Activated naive CD4-positive, alpha-beta T cell treated with anti-CD3 and anti-CD28 coated beads, Interleukin-2, amount 10 ng/mL, durations not matched to agents 7 days and 5 days (primary cell): ENCODE data around the gene DOK1.
A peak's percentile ranks its signal among the peaks of the same experiment; 100 is the strongest.

ENCODE experiments used
- CTCF ChIA-PET: fragments of 350-600 bp; sonication (Branson Sonifier 250); formaldehyde crosslinking; loops from one replicate; lab custom pipeline; 2021; ENCODE audit warnings: antibody characterized with exemption; lab: Charles Lee
- DNase-seq: peaks from one replicate; pipeline ENCODE4 v3.0.0-alpha.2; 2020
- H3K27ac Mint-ChIP-seq: one replicate; pipeline ENCODE4 v1.8.0; 2021; ENCODE audit warnings: mild to moderate bottlenecking, moderate library complexity, mixed read lengths
- H3K27me3 Mint-ChIP-seq: one replicate; pipeline ENCODE4 v1.8.0; 2021; ENCODE audit warnings: mild to moderate bottlenecking, mixed read lengths
- H3K36me3 Mint-ChIP-seq: one replicate; pipeline ENCODE4 v1.8.0; 2021; ENCODE audit warnings: mixed read lengths
- H3K4me1 Mint-ChIP-seq: one replicate; pipeline ENCODE4 v1.8.0; 2021; ENCODE audit warnings: mixed read lengths
- H3K4me3 Mint-ChIP-seq: one replicate; pipeline ENCODE4 v1.8.0; 2021; ENCODE audit warnings: mild to moderate bottlenecking, moderate library complexity, mixed read lengths
- H3K9me3 Mint-ChIP-seq: one replicate; pipeline ENCODE4 v1.8.0; 2021; ENCODE audit warnings: mixed read lengths

The DOK1 gene

DNA sequence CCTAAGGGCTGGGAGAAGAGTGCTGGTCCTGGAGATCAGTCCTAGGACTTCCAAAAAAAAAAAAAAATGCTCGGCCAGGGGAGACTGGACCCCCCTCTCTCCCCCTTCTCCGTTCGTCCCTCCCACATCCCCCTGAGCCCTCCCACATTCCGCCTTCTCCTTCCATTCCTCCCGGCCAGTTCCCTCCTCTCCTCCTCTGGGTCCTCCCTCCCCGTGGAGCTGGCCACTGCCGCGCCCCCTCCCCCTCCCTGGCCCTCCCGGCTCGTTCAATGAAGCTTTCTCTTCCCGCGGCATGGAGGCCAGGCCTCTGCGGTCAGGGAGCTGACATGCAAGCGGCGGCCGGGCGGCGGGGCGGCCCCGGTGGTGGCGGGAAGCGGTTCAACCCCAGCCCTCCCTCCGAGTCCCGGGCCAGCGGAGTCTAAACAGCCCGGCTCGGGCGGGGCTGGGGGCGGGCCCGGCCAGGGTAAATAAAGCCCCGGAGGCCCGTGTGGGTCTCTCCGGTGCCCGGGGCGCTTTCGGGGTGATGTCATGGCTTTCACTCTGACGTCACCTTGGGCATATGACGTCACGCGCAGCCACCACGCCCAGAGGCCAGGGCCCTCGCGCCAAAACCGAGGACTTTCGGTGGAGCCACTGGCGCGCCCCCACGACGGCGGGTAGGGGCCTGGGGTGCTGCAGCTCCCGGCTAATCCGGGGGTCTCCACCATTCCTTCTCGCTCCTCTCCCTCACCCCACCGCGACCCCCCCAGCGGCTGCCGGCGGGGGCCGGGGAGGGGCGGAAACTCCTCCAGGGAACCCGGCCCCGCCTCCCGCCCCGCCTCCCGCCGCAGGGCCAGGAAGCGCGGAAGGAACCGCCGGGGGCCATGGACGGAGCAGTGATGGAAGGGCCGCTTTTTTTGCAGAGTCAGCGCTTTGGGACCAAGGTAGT is at the start of gene DOK1, which contains the start of gene LOXL3:
TSS of gene DOK1 (plus strand) at position 829 of the 928 bp plus-strand sequence. CDS start at position 864, 35 bp downstream.
TSS of gene LOXL3 (minus strand) at position 51 of the 928 bp plus-strand sequence. CDS start 1,308 bp downstream, outside the sequence.
- no peaks in the 10 kb centered on the region for H3K9me3 Mint-ChIP-seq
- H3K4me1 Mint-ChIP-seq, result peaks cover 33% of the 10 kb centered on the region
- CTCF ChIA-PET, result interaction anchor here (1.8 kb wide), 1 partner anchor 35 kb away, joined by 5 read pairs; no protein-coding TSS in a partner anchor
- peaks cover 13% of the 10 kb centered on the region for H3K36me3 Mint-ChIP-seq
- H3K27me3 Mint-ChIP-seq, result peaks cover 50% of the 10 kb centered on the region
- peak within 1 kb of the TSS; percentile 89 for H3K27ac Mint-ChIP-seq
- peak; percentile 87 for DNase-seq
- H3K4me3 Mint-ChIP-seq, result peak within 1 kb of the TSS; percentile 94

DNA sequence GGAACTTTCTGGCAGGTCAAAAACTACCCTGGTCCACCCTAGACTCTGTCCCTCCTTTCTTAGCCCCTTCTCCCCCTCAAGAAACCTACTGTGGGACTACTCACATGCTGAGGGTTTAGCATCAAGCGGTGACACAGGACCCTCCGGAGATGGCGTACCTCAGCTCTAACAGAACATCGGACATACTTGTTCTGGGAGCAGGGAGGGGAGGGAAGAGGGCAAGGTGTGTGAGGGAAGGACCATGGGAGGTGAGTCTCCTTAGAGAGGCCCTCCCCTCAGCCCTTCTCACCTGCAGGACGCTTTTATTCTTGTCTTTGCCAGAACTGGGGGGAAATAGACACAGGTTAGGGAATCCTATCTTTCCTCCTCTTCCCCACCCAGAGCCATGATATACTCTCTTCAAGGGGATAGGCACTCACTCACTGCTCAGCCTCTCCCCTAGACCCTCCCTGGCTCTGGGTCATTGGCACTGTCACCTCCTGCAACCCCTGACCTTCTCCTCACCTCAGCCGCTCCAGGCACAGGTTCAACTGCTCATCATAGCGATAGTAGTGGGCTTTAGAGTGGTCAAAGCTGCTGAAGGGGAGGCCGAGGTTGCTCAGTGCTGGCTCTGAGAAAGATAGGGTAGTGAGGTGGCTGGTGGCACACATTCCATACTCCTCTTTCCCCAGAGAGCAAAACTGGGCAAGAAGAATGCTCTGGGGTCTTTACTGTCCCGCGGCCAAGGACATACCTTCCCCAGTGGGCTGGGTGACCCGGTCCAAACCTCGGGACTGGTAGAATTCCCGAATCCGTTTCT is 48.9 kb upstream of the DOK1 start:
- no peak for DNase-seq
- Mint-ChIP-seq H3K27ac (no peak overlapping the region), H3K36me3 (peaks cover 42% of the 10 kb centered on the region), H3K9me3 (no peaks in the 10 kb centered on the region), H3K4me3 (no peak overlapping the region), H3K27me3 (peaks cover 77% of the 10 kb centered on the region), H3K4me1 (peaks cover 74% of the 10 kb centered on the region)
- CTCF ChIA-PET, result interaction anchor here (1.7 to 2.5 kb wide), 2 partner anchors 23 to 79 kb away, joined by 4 to 11 read pairs; partner anchors contain the start of genes CCDC142 and TTC31

DNA sequence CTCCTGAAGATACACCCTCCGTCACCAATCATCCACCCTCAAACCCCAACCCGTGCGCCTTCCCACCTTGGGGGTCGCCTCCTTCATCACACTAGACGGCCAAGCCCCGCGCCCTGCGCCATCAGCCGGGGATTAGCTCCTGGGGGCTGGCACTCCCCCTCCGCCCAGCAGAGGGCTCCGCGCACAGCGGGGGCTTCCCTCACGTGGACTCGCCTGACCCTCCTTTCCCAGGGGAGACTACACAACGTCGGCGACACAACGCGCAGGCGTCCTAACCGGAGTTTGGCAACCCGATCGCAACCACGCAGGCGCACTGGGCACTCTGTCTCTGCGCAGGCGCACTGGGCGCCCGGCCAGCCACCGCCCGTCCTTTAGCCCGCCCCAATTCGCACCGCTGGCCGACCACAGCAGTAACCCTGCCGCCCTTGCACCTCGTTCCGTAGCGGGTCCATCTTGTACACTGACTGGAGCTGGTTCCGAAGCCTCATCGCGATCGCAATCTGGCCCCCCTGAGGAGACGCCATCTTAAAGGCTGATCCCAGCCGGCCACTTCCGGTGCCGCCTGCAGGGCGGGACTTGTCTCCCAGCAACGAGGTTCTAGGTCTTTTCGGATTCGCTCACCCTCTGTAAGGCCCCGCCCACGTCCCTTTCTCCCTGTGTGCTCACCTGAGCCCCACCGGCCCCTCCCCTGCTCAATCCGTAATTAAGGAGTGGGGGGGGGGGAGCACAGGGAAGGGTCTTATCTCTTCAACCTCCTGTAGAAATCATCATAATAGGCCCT is 47.2 kb upstream of the DOK1 start, which contains the start of gene PCGF1:
TSS of gene PCGF1 (minus strand) at position 551 of the 781 bp plus-strand sequence. CDS start at position 524, 27 bp downstream.
- Mint-ChIP-seq H3K9me3 (no peaks in the 10 kb centered on the region), H3K4me3 (peak within 1 kb of the TSS; percentile 95), H3K27me3 (peaks cover 77% of the 10 kb centered on the region), H3K36me3 (peaks cover 38% of the 10 kb centered on the region), H3K4me1 (peaks cover 65% of the 10 kb centered on the region), H3K27ac (peak within 1 kb of the TSS; percentile 99)
- CTCF ChIA-PET, result interaction anchor here (1.4 to 1.7 kb wide), 2 partner anchors 14 to 24 kb away, joined by 3 to 4 read pairs; partner anchors contain the start of genes CCDC142 and TTC31
- DNase-seq, result peak; percentile 99

DNA sequence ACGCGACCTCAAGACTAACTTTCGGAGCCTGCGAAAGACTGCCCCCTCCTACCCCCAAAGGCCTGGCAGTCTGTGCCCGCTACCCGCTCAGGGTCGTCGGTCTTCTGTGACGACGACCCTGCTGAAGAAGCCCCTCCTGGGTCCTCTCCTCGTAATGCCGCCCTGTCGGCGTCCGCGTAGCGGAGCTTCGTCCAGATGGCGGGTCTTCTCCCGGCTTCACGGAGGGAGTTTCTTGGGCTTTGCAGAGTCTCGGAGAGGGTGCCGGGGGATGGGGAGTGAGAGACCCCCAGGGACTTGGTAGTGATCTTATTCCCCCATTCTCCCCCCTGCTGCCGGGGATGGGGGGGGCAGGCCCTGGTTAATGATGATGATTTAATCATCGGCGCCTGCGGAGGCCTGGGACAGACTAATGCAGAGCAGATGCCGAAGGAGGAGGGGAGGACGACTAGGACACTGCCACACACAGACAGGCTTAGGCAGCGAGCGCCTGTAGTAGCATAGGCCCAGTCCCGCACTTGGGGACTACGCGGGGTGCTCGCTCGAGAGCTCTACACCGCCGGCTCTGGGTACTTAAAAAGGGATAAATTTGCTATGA is 46.5 kb upstream of the DOK1 start:
- peak overlapping the region; percentile 99 for H3K27ac Mint-ChIP-seq
- CTCF ChIA-PET, result interaction anchor here (1.7 kb wide), 1 partner anchor 14 kb away, joined by 4 read pairs; no protein-coding TSS in a partner anchor
- peak; percentile 41 for DNase-seq
- peaks cover 63% of the 10 kb centered on the region for H3K4me1 Mint-ChIP-seq
- no peaks in the 10 kb centered on the region for H3K9me3 Mint-ChIP-seq
- peak overlapping the region; percentile 95 for H3K4me3 Mint-ChIP-seq
- peaks cover 38% of the 10 kb centered on the region for H3K36me3 Mint-ChIP-seq
- peaks cover 77% of the 10 kb centered on the region for H3K27me3 Mint-ChIP-seq

DNA sequence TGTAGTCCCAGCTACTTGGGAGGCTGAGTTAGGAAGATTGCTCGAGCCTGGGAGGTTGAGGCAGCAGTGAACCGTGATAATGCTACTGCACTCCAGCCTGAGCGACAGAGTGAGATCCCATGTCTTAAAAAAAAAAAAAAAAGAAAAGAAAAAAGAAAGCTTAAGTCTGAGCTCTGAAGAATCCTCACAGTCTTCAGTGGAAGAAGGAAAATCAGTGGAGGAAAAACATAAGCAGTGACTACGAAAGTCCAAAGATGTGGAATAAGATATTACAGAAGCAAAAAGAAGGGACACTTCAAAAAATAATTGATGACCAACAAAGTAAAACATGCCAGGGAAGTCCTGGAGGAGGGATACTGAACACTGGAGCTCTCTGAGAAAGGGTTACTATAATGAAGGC is 44.2 kb upstream of the DOK1 start:
- H3K9me3 Mint-ChIP-seq, result no peaks in the 10 kb centered on the region
- no peak for DNase-seq
- H3K27ac Mint-ChIP-seq, result no peak overlapping the region
- H3K4me1 Mint-ChIP-seq, result peaks cover 53% of the 10 kb centered on the region
- peaks cover 81% of the 10 kb centered on the region for H3K27me3 Mint-ChIP-seq
- CTCF ChIA-PET, result interaction anchor here (1.2 to 1.8 kb wide), 3 partner anchors 9 to 28 kb away, joined by 3 to 8 read pairs (median 6); partner anchors contain the start of genes CCDC142 and TTC31
- peaks cover 24% of the 10 kb centered on the region for H3K36me3 Mint-ChIP-seq
- H3K4me3 Mint-ChIP-seq, result no peak overlapping the region

DNA sequence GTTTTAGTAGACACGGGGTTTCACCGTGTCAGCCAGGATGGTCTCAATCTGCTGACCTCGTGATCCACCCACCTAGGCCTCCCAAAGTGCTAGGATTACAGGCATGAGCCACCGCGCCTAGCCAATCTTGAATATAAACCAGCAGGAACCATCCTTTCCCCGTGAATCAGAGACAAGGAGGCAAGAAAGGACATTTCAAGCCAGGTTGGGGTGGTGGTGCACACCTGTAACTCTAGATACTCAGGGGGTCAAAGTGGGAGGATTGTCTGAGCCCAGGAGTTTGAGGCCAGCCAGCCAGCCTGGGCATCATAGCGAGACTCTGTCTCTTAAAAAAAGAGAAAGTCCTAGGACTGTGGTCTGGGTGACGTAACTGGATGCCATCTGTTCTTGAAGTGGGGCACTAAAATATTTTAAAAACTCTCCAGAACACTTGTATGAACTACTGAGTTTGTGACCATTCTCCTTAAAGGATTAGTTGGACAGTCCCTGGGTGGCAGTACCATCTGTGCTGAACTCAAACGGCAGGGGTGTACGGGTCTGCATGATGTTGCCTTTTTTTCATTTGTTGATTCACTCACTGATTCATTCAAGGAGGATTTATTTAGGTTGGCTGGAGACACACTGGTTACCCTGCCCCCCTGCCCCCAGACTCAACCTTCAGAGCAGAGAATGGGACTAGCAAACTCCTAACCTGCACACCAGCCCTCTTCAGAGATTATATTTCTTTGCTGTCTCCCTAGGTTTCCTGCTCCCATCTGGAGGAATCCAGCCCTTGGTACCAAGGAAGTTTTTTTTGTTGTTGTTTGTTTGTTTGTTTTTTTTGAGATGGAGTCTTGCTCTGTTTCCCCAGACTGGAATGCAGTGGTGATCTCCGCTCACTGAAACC is 43.2 kb upstream of the DOK1 start:
- H3K4me1 Mint-ChIP-seq, result peaks cover 57% of the 10 kb centered on the region
- no peak for DNase-seq
- H3K27me3 Mint-ChIP-seq, result peaks cover 92% of the 10 kb centered on the region
- H3K36me3 Mint-ChIP-seq, result peaks cover 18% of the 10 kb centered on the region
- CTCF ChIA-PET, result no interaction called here
- no peaks in the 10 kb centered on the region for H3K9me3 Mint-ChIP-seq
- H3K27ac Mint-ChIP-seq, result no peak overlapping the region
- H3K4me3 Mint-ChIP-seq, result no peak overlapping the region

DNA sequence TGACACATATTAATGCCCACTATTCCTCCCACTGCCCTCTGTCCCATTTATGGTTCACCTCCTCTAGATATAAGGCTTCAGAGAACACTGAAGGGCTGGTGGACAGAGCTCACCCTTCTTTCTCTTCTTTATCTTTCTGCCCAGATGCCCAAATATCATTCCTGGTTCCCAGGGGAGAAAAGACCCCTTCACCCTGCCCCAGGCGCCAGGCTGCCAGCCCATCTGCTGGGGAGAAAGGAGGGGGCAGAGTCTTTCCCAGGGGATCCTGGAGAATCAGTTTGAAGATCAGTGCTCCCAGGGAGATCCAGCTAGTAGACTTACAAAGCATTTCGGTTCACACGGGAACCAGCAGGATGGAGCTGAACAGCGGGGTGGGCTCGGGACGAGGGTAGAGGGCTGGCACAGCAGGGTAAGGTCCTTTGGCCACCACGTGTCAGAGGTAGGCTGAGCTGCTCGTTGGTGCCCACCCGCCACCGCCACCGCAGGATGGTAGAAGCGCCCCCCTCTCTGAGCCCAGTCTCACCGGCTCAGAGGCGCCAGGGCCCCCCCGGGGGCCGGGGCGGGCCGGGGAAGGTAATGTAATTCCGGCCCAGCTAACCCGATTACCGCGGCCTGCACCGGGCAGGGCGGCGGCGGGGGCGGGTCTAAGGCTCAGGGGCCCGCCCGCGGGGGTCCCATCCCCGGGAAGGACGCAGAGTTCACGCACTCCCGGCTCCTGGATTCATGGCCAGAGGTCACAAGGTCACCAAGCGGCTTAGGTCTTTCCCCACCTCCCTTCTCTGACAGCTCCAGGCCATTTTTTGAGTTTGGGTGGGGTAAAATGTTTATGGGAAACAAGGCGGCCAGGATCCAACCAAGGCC is 41.5 kb upstream of the DOK1 start:
- CTCF ChIA-PET, result interaction anchor here (0.8 to 1.6 kb wide), 4 partner anchors 9 to 74 kb away, joined by 3 to 7 read pairs (median 3); no protein-coding TSS in a partner anchor
- H3K4me1 Mint-ChIP-seq, result peaks cover 49% of the 10 kb centered on the region
- H3K27ac Mint-ChIP-seq, result no peak overlapping the region
- peaks cover 97% of the 10 kb centered on the region for H3K27me3 Mint-ChIP-seq
- H3K36me3 Mint-ChIP-seq, result peaks cover 14% of the 10 kb centered on the region
- H3K4me3 Mint-ChIP-seq, result no peak overlapping the region
- H3K9me3 Mint-ChIP-seq, result no peaks in the 10 kb centered on the region
- no peak for DNase-seq

DNA sequence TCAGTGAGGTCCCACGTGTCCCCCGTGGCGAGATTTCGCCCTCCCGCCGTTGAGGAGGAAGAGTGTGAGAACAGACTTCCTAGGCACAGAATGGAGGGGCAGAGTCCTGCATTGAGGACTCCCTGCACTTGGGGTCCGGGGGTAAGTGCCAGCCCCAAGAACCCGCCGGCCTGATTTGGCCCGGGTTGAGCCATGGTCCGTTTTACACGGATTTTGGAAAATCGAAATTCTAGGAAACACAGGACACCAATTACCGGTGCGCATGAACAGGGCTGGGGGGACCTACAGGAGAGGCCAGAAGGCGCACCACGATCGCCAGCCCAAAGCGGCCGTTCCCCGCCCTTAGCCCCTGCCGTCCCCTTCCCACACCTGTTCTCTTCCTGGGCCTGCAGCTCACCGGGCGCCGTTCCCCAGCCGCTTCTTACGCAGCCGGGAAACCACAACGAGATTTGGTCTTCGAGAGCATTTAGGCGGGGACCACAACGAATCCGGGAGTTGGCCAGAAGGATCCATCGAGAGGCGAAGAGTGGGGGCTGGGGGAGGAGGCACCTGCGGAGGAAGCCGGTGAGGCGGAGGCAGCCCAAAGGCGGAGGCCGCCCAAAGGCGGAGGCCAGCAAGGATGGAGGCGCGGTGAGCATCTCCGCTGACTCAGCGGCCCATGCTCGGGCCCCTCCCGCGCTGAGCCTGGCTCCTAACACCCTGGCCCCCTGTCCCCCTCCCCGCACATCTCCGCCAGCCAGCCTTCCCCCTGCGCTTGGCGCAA is 40.7 kb upstream of the DOK1 start:
- CTCF ChIA-PET, result interaction anchor here (1.0 to 1.6 kb wide), 4 partner anchors 10 to 74 kb away, joined by 3 to 7 read pairs (median 3); no protein-coding TSS in a partner anchor

DNA sequence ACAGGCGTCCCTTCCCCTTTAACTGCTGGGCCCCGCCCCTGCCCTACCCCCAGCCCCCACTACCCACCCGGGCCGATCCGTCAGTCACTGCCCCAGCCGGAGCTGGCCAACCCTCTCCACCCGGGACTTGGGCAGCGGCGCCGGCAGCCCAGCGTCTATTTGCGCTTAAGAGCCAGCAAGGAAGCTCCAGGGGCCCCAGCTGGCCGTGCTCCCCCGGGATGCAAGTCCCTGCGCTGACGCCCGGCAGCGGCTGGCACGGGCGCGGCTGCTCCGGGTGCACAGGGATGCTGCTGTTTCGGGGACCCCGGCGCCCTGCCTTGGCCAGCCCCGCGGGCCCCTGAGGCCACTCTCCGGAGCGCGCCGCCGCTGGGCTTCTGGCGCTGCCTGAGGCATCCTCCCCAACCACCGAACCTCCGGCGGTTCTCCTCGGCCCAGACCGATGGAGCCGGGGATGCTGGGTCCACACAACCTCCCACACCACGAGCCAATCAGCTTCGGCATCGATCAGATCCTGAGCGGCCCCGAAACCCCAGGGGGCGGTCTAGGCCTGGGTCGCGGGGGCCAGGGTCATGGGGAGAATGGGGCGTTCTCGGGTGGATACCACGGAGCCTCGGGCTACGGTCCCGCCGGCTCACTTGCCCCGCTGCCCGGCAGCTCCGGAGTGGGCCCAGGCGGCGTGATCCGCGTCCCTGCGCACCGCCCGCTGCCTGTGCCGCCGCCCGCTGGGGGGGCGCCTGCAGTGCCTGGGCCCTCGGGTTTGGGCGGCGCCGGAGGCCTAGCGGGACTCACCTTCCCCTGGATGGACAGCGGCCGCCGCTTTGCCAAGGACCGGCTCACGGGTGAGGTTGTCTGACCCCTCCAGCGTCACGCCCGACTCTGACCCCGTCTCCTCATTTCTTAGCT is 39.9 kb upstream of the DOK1 start, which contains the start of gene TLX2:
TSS of gene TLX2 (plus strand) at position 83 of the 903 bp plus-strand sequence. CDS start at position 440, 357 bp downstream.
- Mint-ChIP-seq H3K9me3 (no peaks in the 10 kb centered on the region), H3K4me1 (peaks cover 40% of the 10 kb centered on the region), H3K27me3 (peaks cover 99% of the 10 kb centered on the region), H3K36me3 (peaks cover 9% of the 10 kb centered on the region), H3K27ac (peak within 1 kb of the TSS; percentile 28), H3K4me3 (peak within 1 kb of the TSS; percentile 73)
- DNase-seq, result no peak
- CTCF ChIA-PET, result interaction anchor here (1.0 to 1.6 kb wide), 2 partner anchors 14 to 73 kb away, joined by 3 read pairs; no protein-coding TSS in a partner anchor

More for the DNA sequence above, 40.7 kb upstream of the DOK1 start:
- H3K9me3 Mint-ChIP-seq, result no peaks in the 10 kb centered on the region
- peaks cover 97% of the 10 kb centered on the region for H3K27me3 Mint-ChIP-seq
- peaks cover 41% of the 10 kb centered on the region for H3K4me1 Mint-ChIP-seq
- H3K4me3 Mint-ChIP-seq, result peak overlapping the region; percentile 23
- H3K27ac Mint-ChIP-seq, result peak overlapping the region; percentile 28
- peak; percentile 56 for DNase-seq
- peaks cover 9% of the 10 kb centered on the region for H3K36me3 Mint-ChIP-seq
